ENCODE results near the gene GALNT9. TPM values are rescaled to one million over a fixed set of nuclear protein-coding genes. Genes with fewer than 3 reads are reported as not detected.

The GALNT9 gene
- polyA plus RNA-seq, 1 of the 3 experiments (the other 2 are of a cell fraction) = not detected

GRCh38 chr12:132224484-132224883, 104.9 kb downstream of the GALNT9 start (continued):
- TF ChIP-seq IRF3 (IDR thresholded peaks at IDR 0.05; ENCODE audit: low read depth, low read length) = no peak

GRCh38 chr12:132222808-132223173, 106.6 kb downstream of the GALNT9 start:
- Histone ChIP-seq H3K27ac (ENCODE audit: low read depth in 2 of 2, low read length in 1 of 2) (no peak overlapping the region), H4K20me1 (ENCODE audit: insufficient read depth) (no peaks in the 10 kb centered on the region), H3K36me3 (replicated peaks in 1 of 2; ENCODE audit: control insufficient read depth in 1 of 2, insufficient read depth in 2 of 2, low read length in 1 of 2) (no peaks in the 10 kb centered on the region), H3K9me2 (no peaks in the 10 kb centered on the region), H3K79me2 (ENCODE audit: insufficient read depth) (no peaks in the 10 kb centered on the region), H3K4me1 (ENCODE audit: control insufficient read depth in 1 of 2, insufficient read depth in 2 of 2, low read depth in 1 of 2, low read length in 1 of 2) (no peaks in the 10 kb centered on the region), H3K27me3 (ENCODE audit: insufficient read depth) (peaks cover 30% of the 10 kb centered on the region), H3K4me2 (no peak overlapping the region), H2AFZ (ENCODE audit: low read depth) (no peak overlapping the region), H3K9ac (no peak overlapping the region), H3F3A (replicated peaks; ENCODE audit: insufficient read depth) (peaks cover 6% of the 10 kb centered on the region), H3K9me3 (no peaks in the 10 kb centered on the region), H3K4me3 (ENCODE audit: low read depth in 2 of 2, low read length in 1 of 2) (no peak overlapping the region)
- DNase-seq = no peak
- 42% methylated on average over 5 of the region's 6 CpGs for WGBS (ENCODE audit: low lambda C conversion rate)
- CTCF ChIA-PET = no interaction called here
- POLR2A ChIA-PET = no interaction called here
- TF ChIP-seq JUND (IDR thresholded peaks at IDR 0.05) = no peak
- TF ChIP-seq FOSL2 (IDR thresholded peaks at IDR 0.05; ENCODE audit: borderline replicate concordance, low read depth) = no peak
- TF ChIP-seq EP300 (IDR thresholded peaks at IDR 0.05; ENCODE audit: borderline replicate concordance in 1 of 2, low read depth in 1 of 2, low read length in 1 of 2) = no peak
- TF ChIP-seq MXI1 (IDR thresholded peaks at IDR 0.05; ENCODE audit: low read depth, low read length) = no peak
- TF ChIP-seq FOXJ3 (CRISPR knock-in tag; IDR thresholded peaks at IDR 0.05) = no peak
- no peak for TF ChIP-seq EZH2phosphoT487 (IDR thresholded peaks at IDR 0.05; ENCODE audit: borderline replicate concordance, low read depth)
- no peak for TF ChIP-seq USF1 (IDR thresholded peaks at IDR 0.05; ENCODE audit: borderline replicate concordance, low read depth)
- TF ChIP-seq REST (IDR thresholded peaks at IDR 0.05; ENCODE audit: low read depth, low read length) = no peak
- no peak for TF ChIP-seq PBX3 (IDR thresholded peaks at IDR 0.05)
- no peak for TF ChIP-seq USF2 (IDR thresholded peaks at IDR 0.05; ENCODE audit: borderline replicate concordance, low read depth, low read length)
- no peak for TF ChIP-seq IRF3 (IDR thresholded peaks at IDR 0.05; ENCODE audit: low read depth, low read length)
- no peak for TF ChIP-seq SIN3A (IDR thresholded peaks at IDR 0.05; ENCODE audit: borderline replicate concordance, low read depth, low read length)
- no peak for TF ChIP-seq TEAD4 (IDR thresholded peaks at IDR 0.05; ENCODE audit: borderline replicate concordance, insufficient read depth)
- TF ChIP-seq NRF1 (IDR thresholded peaks at IDR 0.05; ENCODE audit: low read depth, low read length) = no peak
- TF ChIP-seq NFIC (IDR thresholded peaks at IDR 0.05; ENCODE audit: borderline replicate concordance) = no peak
- no peak for TF ChIP-seq RXRA (IDR thresholded peaks at IDR 0.05; ENCODE audit: borderline replicate concordance, low read depth)

All from SK-N-SH (cell line).